GM21423 (cell line): Measurements from ENCODE around the gene KCNIP2.

Source experiments
- ATAC-seq: cut with Tn5 transposase; IDR thresholded peaks from one replicate; pipeline ENCODE4 v1.9.1; 2021; ENCODE audit warnings: mild to moderate bottlenecking, moderate library complexity; ENCODE audit not compliant: unreplicated experiment

Gene KCNIP2

GRCh38 chr10:101783736-101784118, 59.9 kb downstream of the KCNIP2 start:
- ATAC-seq, result no peak

GRCh38 chr10:101782811-101783735, 60.5 kb downstream of the KCNIP2 start, which contains the start of gene NPM3:
Gene NPM3, minus strand, starts transcription at chr10:101783446. Its CDS starts 56 bp downstream, at chr10:101783390.
- ATAC-seq, result peak; percentile 61

DNA sequence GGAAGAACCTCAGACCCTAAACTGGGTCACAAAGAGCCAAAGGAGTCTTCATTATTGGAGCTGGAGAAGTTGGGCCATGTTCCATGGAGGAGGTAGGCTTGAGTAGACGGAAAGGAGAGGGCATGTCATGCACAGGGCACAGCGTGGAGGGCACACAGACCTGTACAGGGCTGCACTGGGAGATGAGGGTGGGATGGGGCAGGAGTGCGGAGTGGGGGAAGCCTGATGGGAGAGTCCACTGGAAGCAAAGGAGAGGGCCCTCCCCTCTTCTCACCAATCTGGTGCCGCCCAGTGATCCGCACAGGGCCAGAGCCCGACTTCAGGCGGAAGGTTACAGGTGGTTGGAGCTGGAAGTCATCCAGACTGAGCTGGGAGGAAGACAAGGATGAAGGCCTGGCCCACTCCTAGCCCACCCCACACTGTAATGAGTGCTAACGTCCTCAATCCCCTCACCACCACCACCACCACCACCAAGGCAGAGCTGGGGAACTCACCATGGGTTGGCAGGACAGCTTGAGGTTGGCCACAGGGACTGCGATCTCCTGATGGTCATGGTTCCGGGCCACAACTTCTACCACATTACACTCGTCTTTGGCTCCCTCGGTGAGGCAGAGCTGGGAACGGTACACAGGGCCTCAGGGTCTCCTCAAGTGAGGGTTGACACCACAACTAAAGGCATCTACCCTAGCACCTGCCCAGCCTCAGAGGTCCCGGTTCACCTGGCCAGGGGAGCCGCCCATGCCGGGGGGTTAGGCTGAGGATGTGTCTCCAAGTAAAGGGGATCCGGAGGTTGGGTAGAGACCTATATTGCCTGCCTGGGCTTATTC, 61.4 kb downstream of the KCNIP2 start:
- ATAC-seq, result no peak

GRCh38 chr10:101781655-101781983, 62.0 kb downstream of the KCNIP2 start:
- ATAC-seq, result no peak

GRCh38 chr10:101780818-101781654, 62.6 kb downstream of the KCNIP2 start:
- ATAC-seq, result peak; percentile 41

GRCh38 chr10:101780187-101780817, 63.3 kb downstream of the KCNIP2 start:
- no peak for ATAC-seq

- ATAC-seq, result no peak
These were observed 63.9 kb downstream of the KCNIP2 start for GRCh38 chr10:101779544-101780186.

DNA sequence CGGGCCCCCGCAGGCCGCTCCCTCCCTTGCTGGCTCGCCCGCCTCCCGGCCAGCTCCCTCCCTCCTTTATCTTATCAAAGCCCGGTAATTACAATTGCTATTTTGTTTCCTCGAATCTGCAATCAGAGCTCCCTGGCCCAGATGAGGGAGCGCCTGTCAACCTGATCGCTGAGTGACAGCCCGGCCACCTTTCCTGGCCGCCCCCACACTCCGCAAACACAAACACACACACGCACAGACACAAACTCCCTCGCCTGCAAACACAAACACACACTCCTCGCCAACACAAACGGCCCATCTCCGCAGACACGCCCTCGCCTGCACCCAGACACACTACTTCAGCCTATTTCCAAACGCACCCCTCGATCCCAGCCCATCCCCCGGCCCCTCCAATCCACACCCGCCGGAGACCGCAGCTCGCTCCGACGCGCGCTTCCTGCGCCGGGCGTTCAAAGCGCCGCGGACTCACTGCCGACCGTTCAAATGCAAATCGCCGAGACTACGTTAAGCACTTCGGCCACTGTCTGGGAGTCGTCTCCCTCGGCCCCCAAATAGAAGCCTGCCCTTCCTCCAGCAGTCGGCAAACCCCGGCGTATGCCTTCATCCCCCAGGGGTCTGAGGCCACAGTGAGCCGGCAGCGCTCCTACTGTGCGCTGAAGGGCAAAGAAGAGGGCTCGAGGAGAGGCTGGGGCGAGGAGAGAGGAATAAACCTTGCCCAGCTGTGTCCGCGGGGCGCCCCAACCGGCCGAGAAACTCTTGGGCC, 64.6 kb downstream of the KCNIP2 start:
- ATAC-seq, result no peak

DNA sequence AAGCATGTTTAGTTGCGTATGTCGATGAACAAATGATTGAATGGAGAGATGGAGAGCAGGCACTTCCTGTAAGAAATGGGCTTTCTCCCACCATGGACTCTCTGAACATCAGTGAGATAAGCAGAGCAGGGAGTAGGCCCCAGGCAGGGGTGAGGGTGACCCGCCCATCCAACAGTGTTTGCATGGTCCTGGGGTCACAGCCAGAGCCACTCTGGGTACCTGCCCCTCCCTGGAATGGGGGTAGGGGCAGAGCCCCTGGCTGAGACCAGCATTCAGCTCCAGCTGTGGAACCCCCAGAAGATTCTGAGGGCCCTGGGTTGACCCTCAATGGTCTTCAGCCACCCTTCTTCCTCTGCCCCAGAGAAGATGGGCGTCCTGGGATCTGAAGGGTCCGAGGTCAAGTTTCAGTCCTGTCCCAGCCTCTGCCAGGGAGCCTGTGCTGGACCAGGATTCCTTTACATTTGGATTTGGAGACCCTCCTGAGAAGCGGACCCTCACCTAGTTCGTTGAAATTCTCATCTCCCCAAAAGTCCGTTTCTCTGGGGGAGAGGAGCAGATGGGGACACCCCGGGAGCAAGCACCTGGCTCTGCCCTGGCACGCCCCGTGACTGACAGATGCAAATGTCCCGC, 65.3 kb downstream of the KCNIP2 start:
- no peak for ATAC-seq

GRCh38 chr10:101777619-101778145, 65.9 kb downstream of the KCNIP2 start:
- ATAC-seq, result no peak

DNA sequence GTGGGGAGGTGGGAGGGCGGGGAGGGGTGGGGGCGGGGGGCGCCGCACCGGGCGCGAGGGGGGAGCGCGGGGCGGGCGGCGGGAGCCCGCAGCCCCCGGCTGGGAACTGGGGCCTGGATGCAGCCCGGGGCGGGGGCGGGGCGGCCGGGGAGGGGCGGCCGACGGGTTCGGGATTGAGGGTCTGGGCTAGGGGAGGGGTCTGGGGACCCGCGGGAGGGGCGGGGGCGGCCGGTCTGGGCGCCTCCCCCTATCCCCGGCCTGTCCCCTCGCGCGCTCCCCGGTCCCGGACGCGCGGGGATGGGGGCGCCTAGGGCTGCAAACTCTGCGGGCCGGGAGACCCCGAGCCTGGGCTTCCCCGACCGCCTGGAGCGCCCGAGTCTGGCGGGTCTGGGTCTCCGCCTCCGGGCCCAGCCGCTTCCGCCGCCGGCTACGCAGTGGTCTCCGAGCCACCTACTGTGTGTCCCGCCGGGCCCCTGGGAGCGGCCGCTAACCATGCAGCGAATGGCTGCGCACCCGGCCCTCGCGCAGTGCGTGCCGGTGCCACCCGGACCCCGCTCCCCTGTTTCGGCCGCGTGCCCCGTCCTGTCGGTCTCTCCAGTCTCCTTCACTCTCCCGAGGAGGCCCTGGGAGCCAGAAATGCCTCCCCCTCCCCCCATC, 67.3 kb downstream of the KCNIP2 start:
- no peak for ATAC-seq
